D721Med (cell line): ENCODE results near the gene LCK.

Experiments used
- DNase-seq: peaks from one replicate; pipeline ENCODE4 v3.0.0; 2011; ENCODE audit warnings: low spot score; ENCODE audit not compliant: insufficient read length
- FAIRE-seq: peaks from 2 replicates; lab custom pipeline; 2011; peaks lifted over from hg19 to GRCh38; lab: Jason Lieb, UNC
- TF ChIP-seq, protein P1 (sequence below): IDR thresholded peaks from 2 replicates; pipeline ENCODE4 v1.5.1; 2012; ENCODE audit warnings: mild to moderate bottlenecking, control low read depth; ENCODE audit not compliant: insufficient read depth; ENCODE audit errors: missing control alignments

LCK gene

GRCh38 chr1:32335535-32335789, 84.4 kb downstream of the LCK start:
- no peak for FAIRE-seq
- DNase-seq, result no peak
- TF ChIP-seq, protein P1, sequence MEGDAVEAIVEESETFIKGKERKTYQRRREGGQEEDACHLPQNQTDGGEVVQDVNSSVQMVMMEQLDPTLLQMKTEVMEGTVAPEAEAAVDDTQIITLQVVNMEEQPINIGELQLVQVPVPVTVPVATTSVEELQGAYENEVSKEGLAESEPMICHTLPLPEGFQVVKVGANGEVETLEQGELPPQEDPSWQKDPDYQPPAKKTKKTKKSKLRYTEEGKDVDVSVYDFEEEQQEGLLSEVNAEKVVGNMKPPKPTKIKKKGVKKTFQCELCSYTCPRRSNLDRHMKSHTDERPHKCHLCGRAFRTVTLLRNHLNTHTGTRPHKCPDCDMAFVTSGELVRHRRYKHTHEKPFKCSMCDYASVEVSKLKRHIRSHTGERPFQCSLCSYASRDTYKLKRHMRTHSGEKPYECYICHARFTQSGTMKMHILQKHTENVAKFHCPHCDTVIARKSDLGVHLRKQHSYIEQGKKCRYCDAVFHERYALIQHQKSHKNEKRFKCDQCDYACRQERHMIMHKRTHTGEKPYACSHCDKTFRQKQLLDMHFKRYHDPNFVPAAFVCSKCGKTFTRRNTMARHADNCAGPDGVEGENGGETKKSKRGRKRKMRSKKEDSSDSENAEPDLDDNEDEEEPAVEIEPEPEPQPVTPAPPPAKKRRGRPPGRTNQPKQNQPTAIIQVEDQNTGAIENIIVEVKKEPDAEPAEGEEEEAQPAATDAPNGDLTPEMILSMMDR, result no peak
